OCI-LY3 (cell line): Measurements from ENCODE around the gene HYCC1.

Source experiments
- H2AFZ ChIP-seq: fragments of 200-600, 300-600 bp; shearing (Covaris generic); 2 replicates; pipeline ENCODE4 v1.6.0; 2014; ENCODE audit warnings: antibody characterized with exemption, low read depth, low read length
- H3K27ac ChIP-seq: fragments of 200-600, 300-600 bp; sonication (generic); 2 replicates; pipeline ENCODE4 v1.5.1; 2014; ENCODE audit warnings: mild to moderate bottlenecking, low read length, moderate library complexity, mixed read lengths
- H3K27me3 ChIP-seq: fragments of 200-600, 300-600 bp; sonication (generic); 2 replicates; pipeline ENCODE4 v1.6.1; 2014; ENCODE audit warnings: low read depth, low read length, mixed read lengths
- H3K36me3 ChIP-seq: fragments of 200-600, 300-600 bp; sonication (generic); replicated peaks from 2 replicates; pipeline ENCODE3; 2014; ENCODE audit warnings: low read depth, low read length, mixed read lengths
- H3K4me1 ChIP-seq: fragments of 300-600, 200-600 bp; sonication (generic); 2 replicates; pipeline ENCODE4 v1.6.1; 2014; ENCODE audit warnings: low read length, mixed read lengths
- H3K4me2 ChIP-seq: fragments of 200-600, 300-600 bp; sonication (generic); 2 replicates; pipeline ENCODE4 v1.6.1; 2014; ENCODE audit warnings: low read length, mixed read lengths
- H3K4me3 ChIP-seq: fragments of 300-600, 200-600 bp; sonication (generic); 2 replicates; pipeline ENCODE4 v1.5.1; 2014; ENCODE audit warnings: antibody characterized with exemption, mild to moderate bottlenecking, low read length, moderate library complexity
- H3K79me2 ChIP-seq: fragments of 300-600, 200-600 bp; shearing (Covaris generic); 2 replicates; pipeline ENCODE4 v1.6.1; 2014; ENCODE audit warnings: mild to moderate bottlenecking, low read length, mixed read lengths
- H3K9ac ChIP-seq: fragments of 300-600, 200-600 bp; shearing (Covaris generic); 2 replicates; pipeline ENCODE4 v1.6.0; 2014; ENCODE audit warnings: mild to moderate bottlenecking, low read length, moderate library complexity
- H3K9me3 ChIP-seq: fragments of 200-600, 300-600 bp; shearing (Covaris generic); 2 replicates; pipeline ENCODE4 v1.6.1; 2014; ENCODE audit warnings: low read length, mixed read lengths; ENCODE audit not compliant: insufficient read depth
- H4K20me1 ChIP-seq: fragments of 200-600, 300-600 bp; sonication (generic); 2 replicates; pipeline ENCODE4 v1.6.1; 2016; ENCODE audit warnings: low read length, mixed read lengths; ENCODE audit not compliant: insufficient read depth
- CTCF ChIP-seq: fragments of 200-600, 300-600 bp; sonication (generic); IDR thresholded peaks from 2 replicates; pipeline ENCODE4 v1.5.1; 2014; ENCODE audit warnings: antibody characterized with exemption, low read length, low read depth
- EZH2phosphoT487 ChIP-seq: fragments of 200-600 bp; shearing (Covaris generic); IDR thresholded peaks from 2 replicates; pipeline ENCODE4 v1.6.1; 2018; ENCODE audit warnings: antibody characterized with exemption, mixed run types, low read depth

Gene HYCC1

DNA sequence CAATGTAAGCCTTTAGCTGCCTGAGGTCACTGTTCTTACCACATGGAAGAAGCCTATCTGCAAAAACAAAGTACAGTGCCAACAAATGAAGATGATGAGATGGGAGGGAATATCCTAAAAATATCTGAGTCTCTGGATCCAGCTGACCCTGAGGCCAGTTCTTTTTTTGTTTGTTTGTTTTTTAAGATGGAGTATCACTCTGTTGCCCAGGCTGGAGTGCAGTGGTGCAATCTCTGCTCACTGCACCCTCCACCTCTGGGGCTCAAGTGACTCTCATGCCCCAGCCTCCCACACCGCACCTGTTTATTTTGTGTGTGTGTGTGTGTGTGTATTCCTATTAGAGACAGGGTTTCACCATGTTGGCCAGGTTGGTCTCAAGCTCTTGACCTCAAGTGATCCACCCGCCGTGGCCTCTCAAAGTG is 44.9 kb downstream of the HYCC1 start:
- H3K36me3 ChIP-seq = no peaks in the 10 kb centered on the region
- no peak overlapping the region for H2AFZ ChIP-seq

More for the DNA sequence above, 44.9 kb downstream of the HYCC1 start:
- Histone ChIP-seq H3K4me3 (no peak overlapping the region), H3K4me2 (no peak overlapping the region), H3K27me3 (no peaks in the 10 kb centered on the region), H3K9me3 (no peaks in the 10 kb centered on the region), H3K27ac (no peak overlapping the region), H4K20me1 (no peaks in the 10 kb centered on the region), H3K4me1 (no peaks in the 10 kb centered on the region), H3K9ac (no peak overlapping the region), H3K79me2 (no peaks in the 10 kb centered on the region)
- TF ChIP-seq EZH2phosphoT487 (no peak), CTCF (no peak)
